ENCODE results near the gene RAD51B. TPM values are rescaled to one million over a fixed set of nuclear protein-coding genes. Genes with fewer than 3 reads are reported as not detected.

Gene RAD51B
- total RNA-seq, 1 experiment from 2014 or later: 8.5 TPM

DNA sequence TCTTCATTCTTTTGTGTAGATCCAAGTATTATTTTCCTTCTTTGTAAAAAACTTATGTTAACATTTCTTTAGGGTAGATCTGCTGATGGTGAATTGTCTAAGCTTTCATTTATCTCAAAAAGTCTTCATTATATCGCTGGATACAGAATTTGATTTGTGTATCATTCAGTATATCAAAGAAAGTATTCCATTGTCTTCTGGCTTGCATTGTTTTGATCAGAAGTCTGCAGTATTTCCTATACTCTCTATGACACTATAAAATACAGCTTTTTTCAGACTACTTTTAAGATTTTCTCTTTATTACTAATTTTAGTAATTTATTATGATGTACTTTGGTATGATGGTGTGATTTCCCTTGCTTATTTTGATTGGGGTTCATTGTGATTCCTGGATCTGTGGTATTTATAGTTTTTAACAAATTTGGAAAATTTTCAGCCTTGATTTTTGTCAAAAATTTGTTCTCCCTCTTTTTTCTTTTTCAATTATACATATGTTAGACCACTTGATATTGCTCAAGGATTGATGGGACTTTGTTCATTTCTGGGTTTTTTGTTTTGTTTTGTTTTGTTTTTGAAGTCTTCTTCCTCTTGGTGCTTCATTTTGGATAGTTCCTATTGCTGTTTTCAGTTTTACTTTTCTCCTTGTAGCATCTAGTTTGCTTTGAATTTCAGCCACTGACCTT, 796.8 kb downstream of the RAD51B start:
- TF ChIP-seq SIN3A (IDR thresholded peaks at IDR 0.05; ENCODE audit: borderline replicate concordance, insufficient read depth, low read depth, low read length): no peak
- no peak for TF ChIP-seq TCF7L2 (IDR thresholded peaks at IDR 0.05; ENCODE audit: low read depth, low read length)
- in situ Hi-C loops (cut with HindIII; ENCODE audit: low pct_unique_long_range_greater_than_20kb, low sequenced_read_pairs) (no loop called here), intact Hi-C loops (cut with micrococcal nuclease; ENCODE audit: unreplicated experiment) (no loop called here)
- Histone ChIP-seq H3K27ac (ENCODE audit: low read length) (no peak overlapping the region), H3K27me3 (ENCODE audit: control insufficient read depth, insufficient read depth, low read length) (no peaks in the 10 kb centered on the region), H3K4me1 (ENCODE audit: control insufficient read depth, insufficient read depth, low read length) (no peaks in the 10 kb centered on the region), H3K4me3 (ENCODE audit: low read depth in 2 of 2, low read length in 2 of 2) (no peak overlapping the region), H3K36me3 (ENCODE audit: control insufficient read depth, insufficient read depth, low read length) (no peaks in the 10 kb centered on the region), H3K9me3 (ENCODE audit: control insufficient read depth, insufficient read depth, low read depth, low read length) (peaks cover 11% of the 10 kb centered on the region; the same call in 1 of the 2 replicates)
- no peak for ATAC-seq
- BruUV-seq (replicated peaks): no TSS peak
- POLR2A ChIA-PET: no interaction called here
- CTCF ChIA-PET: no interaction called here
- no peak for DNase-seq (ENCODE audit: low read depth, low spot score)

DNA sequence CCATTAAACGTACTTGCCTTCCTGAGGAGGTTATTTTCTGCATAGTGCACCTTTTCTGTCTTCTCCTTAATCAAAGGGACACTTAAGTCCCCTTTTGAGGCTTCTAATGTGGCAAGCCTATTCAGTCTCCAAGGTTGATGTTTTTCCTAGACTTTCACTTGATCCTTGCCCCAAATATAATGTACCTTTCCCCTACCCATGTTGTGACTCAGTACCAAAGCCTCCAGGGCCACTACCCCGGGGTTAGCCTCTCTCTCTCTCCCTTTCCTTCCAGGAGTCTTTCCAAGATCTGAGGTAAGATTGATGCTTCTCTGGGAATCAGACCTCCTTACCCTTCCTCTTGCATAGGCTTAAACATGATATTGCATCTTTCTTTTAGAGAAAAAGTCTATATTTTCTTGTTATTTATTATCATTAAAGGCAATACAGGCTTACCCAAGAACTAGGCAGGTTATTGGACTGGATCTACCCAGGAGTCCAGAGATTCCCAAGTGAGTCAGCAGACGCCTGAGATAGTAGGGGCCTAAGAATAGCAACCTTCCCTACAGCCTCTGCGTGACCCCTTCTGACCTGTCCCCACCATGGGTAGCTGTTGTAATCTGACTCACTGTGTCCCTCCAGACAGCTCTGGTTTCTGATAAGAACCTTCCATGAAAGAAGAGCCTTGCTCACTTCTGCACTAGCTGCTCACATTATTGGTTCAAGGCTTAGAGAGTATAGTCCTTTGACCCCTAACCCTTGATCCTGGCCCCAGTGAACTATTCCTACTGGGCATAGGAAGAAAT, 800.4 kb downstream of the RAD51B start:
- peaks cover 11% of the 10 kb centered on the region; the same call in 1 of the 2 replicates for H3K9me3 ChIP-seq (ENCODE audit: control insufficient read depth, insufficient read depth, low read depth, low read length)
- in situ Hi-C loops (cut with HindIII; ENCODE audit: low pct_unique_long_range_greater_than_20kb, low sequenced_read_pairs): no loop called here
- no peak for ATAC-seq
- H3K27ac ChIP-seq (ENCODE audit: low read length): no peak overlapping the region
- intact Hi-C loops (cut with micrococcal nuclease; ENCODE audit: unreplicated experiment): no loop called here
- ChIA-PET POLR2A (no interaction called here), CTCF (no interaction called here)
- no peak for DNase-seq (ENCODE audit: low read depth, low spot score)
- TF ChIP-seq SIN3A (IDR thresholded peaks at IDR 0.05; ENCODE audit: borderline replicate concordance, insufficient read depth, low read depth, low read length) (no peak), TCF7L2 (IDR thresholded peaks at IDR 0.05; ENCODE audit: low read depth, low read length) (no peak), POLR2AphosphoS5 (IDR thresholded peaks at IDR 0.05; ENCODE audit: low read depth, low read length) (no peak)
- TF ChIP-seq, protein P1, sequence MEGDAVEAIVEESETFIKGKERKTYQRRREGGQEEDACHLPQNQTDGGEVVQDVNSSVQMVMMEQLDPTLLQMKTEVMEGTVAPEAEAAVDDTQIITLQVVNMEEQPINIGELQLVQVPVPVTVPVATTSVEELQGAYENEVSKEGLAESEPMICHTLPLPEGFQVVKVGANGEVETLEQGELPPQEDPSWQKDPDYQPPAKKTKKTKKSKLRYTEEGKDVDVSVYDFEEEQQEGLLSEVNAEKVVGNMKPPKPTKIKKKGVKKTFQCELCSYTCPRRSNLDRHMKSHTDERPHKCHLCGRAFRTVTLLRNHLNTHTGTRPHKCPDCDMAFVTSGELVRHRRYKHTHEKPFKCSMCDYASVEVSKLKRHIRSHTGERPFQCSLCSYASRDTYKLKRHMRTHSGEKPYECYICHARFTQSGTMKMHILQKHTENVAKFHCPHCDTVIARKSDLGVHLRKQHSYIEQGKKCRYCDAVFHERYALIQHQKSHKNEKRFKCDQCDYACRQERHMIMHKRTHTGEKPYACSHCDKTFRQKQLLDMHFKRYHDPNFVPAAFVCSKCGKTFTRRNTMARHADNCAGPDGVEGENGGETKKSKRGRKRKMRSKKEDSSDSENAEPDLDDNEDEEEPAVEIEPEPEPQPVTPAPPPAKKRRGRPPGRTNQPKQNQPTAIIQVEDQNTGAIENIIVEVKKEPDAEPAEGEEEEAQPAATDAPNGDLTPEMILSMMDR (IDR thresholded peaks at IDR 0.05): no peak
- TF ChIP-seq, protein P2, sequence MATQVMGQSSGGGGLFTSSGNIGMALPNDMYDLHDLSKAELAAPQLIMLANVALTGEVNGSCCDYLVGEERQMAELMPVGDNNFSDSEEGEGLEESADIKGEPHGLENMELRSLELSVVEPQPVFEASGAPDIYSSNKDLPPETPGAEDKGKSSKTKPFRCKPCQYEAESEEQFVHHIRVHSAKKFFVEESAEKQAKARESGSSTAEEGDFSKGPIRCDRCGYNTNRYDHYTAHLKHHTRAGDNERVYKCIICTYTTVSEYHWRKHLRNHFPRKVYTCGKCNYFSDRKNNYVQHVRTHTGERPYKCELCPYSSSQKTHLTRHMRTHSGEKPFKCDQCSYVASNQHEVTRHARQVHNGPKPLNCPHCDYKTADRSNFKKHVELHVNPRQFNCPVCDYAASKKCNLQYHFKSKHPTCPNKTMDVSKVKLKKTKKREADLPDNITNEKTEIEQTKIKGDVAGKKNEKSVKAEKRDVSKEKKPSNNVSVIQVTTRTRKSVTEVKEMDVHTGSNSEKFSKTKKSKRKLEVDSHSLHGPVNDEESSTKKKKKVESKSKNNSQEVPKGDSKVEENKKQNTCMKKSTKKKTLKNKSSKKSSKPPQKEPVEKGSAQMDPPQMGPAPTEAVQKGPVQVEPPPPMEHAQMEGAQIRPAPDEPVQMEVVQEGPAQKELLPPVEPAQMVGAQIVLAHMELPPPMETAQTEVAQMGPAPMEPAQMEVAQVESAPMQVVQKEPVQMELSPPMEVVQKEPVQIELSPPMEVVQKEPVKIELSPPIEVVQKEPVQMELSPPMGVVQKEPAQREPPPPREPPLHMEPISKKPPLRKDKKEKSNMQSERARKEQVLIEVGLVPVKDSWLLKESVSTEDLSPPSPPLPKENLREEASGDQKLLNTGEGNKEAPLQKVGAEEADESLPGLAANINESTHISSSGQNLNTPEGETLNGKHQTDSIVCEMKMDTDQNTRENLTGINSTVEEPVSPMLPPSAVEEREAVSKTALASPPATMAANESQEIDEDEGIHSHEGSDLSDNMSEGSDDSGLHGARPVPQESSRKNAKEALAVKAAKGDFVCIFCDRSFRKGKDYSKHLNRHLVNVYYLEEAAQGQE (IDR thresholded peaks at IDR 0.05; ENCODE audit: insufficient read depth in 1 of 2, low read depth in 2 of 2, low read length in 1 of 2): no peak
- H3K4me3 ChIP-seq (ENCODE audit: low read depth in 2 of 2, low read length in 2 of 2): no peak overlapping the region
- H3K27me3 ChIP-seq (ENCODE audit: control insufficient read depth, insufficient read depth, low read length): no peaks in the 10 kb centered on the region
- H3K4me1 ChIP-seq (ENCODE audit: control insufficient read depth, insufficient read depth, low read length): no peaks in the 10 kb centered on the region
- no peaks in the 10 kb centered on the region for H3K36me3 ChIP-seq (ENCODE audit: control insufficient read depth, insufficient read depth, low read length)
- BruUV-seq (replicated peaks): no TSS peak
